Left ventricle myocardium inferior (tissue), 1 donor: Measurements from ENCODE around the gene FAM76A. TPM values are rescaled to one million over a fixed set of nuclear protein-coding genes. Genes with fewer than 3 reads are reported as not detected.

Source experiments
- DNase-seq: peaks from one replicate; pipeline ENCODE4 v3.0.0-alpha.2; 2020
- H3K27ac ChIP-seq: fragments of 200-600 bp; replicated peaks from 2 replicates; pipeline ENCODE4 v1.8.0; 2021
- H3K27me3 ChIP-seq: fragments of 200-600 bp; 2 replicates; pipeline ENCODE4 v1.8.0; 2021; ENCODE audit warnings: low read depth
- H3K36me3 ChIP-seq: fragments of 200-600 bp; 2 replicates; pipeline ENCODE4 v1.8.0; 2021
- H3K4me1 ChIP-seq: fragments of 200-600 bp; 2 replicates; pipeline ENCODE4 v1.8.0; 2021
- H3K4me3 ChIP-seq: fragments of 200-600 bp; 2 replicates; pipeline ENCODE4 v1.8.0; 2021; ENCODE audit warnings: mild to moderate bottlenecking, moderate library complexity
- H3K9me3 ChIP-seq: fragments of 200-600 bp; replicated peaks from 2 replicates; pipeline ENCODE4 v1.8.0; 2021
- CTCF ChIP-seq: fragments of 200-600 bp; IDR thresholded peaks from 2 replicates; pipeline ENCODE4 v1.8.0; 2021; ENCODE audit warnings: antibody characterized with exemption, mild to moderate bottlenecking, borderline replicate concordance
- intact Hi-C: fragments of 100-400 bp; cut with micrococcal nuclease; formaldehyde crosslinking; loops from one replicate; pipeline ENCODE4 v1.11.0; 2022
- total RNA-seq: library from RNA; stranded (reverse); fragmentation: NEBNext Ultra II Directional; extraction: Animal tissue kit (Norgen Biotek cat#: 25700); gene quantifications from one replicate; pipeline ENCODE4 v1.2.1, GENCODE V29; 2021
- donor health status: DM: no; HTN: yes; CAD: no; lungs with severe emphysema.

Gene FAM76A
- total RNA-seq, 1 donor from 2014 or later: 9.9 TPM

GRCh38 chr1:27704958-27705357 lies 20.8 kb upstream of the FAM76A start:
- Histone ChIP-seq H3K27me3 (no peaks in the 10 kb centered on the region), H3K4me3 (no peak overlapping the region), H3K27ac (no peak overlapping the region), H3K36me3 (no peaks in the 10 kb centered on the region), H3K4me1 (no peaks in the 10 kb centered on the region), H3K9me3 (peaks cover 9% of the 10 kb centered on the region)
- intact Hi-C loops: no loop called here
- no peak for TF ChIP-seq CTCF
- DNase-seq: no peak

GRCh38 chr1:27705545-27705944 lies 20.2 kb upstream of the FAM76A start:
- H3K4me1 ChIP-seq: no peaks in the 10 kb centered on the region
- no peak for TF ChIP-seq CTCF

GRCh38 chr1:27710574-27710973 lies 15.2 kb upstream of the FAM76A start:
- TF ChIP-seq CTCF: no peak
- H3K9me3 ChIP-seq: no peaks in the 10 kb centered on the region
- intact Hi-C loops: no loop called here
- DNase-seq: no peak
- no peaks in the 10 kb centered on the region for H3K36me3 ChIP-seq
- no peak overlapping the region for H3K27ac ChIP-seq
- peaks cover 3% of the 10 kb centered on the region for H3K27me3 ChIP-seq
- H3K4me3 ChIP-seq: no peak overlapping the region
- no peaks in the 10 kb centered on the region for H3K4me1 ChIP-seq

More at GRCh38 chr1:27705545-27705944, 20.2 kb upstream of the FAM76A start:
- Histone ChIP-seq H3K9me3 (peaks cover 9% of the 10 kb centered on the region), H3K27me3 (no peaks in the 10 kb centered on the region), H3K36me3 (no peaks in the 10 kb centered on the region), H3K4me3 (no peak overlapping the region), H3K27ac (no peak overlapping the region)
- no peak for DNase-seq
- intact Hi-C loops: no loop called here

GRCh38 chr1:27713139-27713725 lies 12.5 kb upstream of the FAM76A start:
- H3K4me1 ChIP-seq: no peaks in the 10 kb centered on the region
- intact Hi-C loops: no loop called here
- peaks cover 13% of the 10 kb centered on the region for H3K27me3 ChIP-seq
- no peaks in the 10 kb centered on the region for H3K36me3 ChIP-seq
- no peak overlapping the region for H3K4me3 ChIP-seq
- no peak for DNase-seq
- no peak overlapping the region for H3K27ac ChIP-seq
- TF ChIP-seq CTCF: no peak
- peaks cover 11% of the 10 kb centered on the region for H3K9me3 ChIP-seq

- no peaks in the 10 kb centered on the region for H3K36me3 ChIP-seq
- no peak overlapping the region for H3K27ac ChIP-seq
- no peak overlapping the region for H3K4me3 ChIP-seq
- TF ChIP-seq CTCF: no peak
- no peak for DNase-seq
- intact Hi-C loops: no loop called here
- H3K9me3 ChIP-seq: peaks cover 11% of the 10 kb centered on the region
- peaks cover 13% of the 10 kb centered on the region for H3K27me3 ChIP-seq
- H3K4me1 ChIP-seq: no peaks in the 10 kb centered on the region
Observed at GRCh38 chr1:27713869-27714513, 11.8 kb upstream of the FAM76A start.
